Subcutaneous adipose tissue (tissue), 4 donors: ENCODE measurements around the gene CCT6B. TPM values are rescaled to one million over a fixed set of nuclear protein-coding genes. Genes with fewer than 3 reads are reported as not detected.

Source experiments
- total RNA-seq, 4 donors: library from RNA; depleted of rRNA; stranded (reverse); fragments of >200 nt; gene quantifications; one replicate each; pipeline ENCODE4 v1.1.0, GENCODE V29; 2016
- TF ChIP-seq, protein P1 (sequence below): fragments of 450-650 bp; IDR thresholded peaks from one replicate; pipeline ENCODE4 v1.5.1; 2016; ENCODE audit warnings: low read depth, mild to moderate bottlenecking, control low read depth, antibody characterized with exemption, moderate library complexity

Gene CCT6B
- total RNA-seq, 4 donors from 2014 or later = 3.1 to 6.2 (median 4.1) TPM

DNA sequence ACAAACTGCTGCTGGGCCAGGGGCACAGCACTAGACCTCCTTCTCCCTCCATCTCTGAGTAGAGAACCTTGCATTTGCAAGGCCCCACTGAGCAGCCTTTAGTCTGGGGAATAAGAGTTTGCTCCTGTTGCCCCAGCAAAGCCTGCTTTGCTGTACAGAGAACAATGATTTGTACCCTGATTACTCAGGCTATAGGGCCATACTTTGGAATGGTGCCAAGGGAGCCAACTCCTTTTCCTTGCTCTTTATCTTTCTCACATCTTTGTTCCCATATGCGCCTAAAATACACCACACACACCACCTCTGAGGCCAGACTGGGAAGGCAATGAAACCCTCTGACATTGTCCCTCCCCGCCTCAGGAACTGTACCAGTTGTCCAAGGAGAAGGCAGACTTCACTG, 40.3 kb upstream of the CCT6B start:
- TF ChIP-seq, protein P1, sequence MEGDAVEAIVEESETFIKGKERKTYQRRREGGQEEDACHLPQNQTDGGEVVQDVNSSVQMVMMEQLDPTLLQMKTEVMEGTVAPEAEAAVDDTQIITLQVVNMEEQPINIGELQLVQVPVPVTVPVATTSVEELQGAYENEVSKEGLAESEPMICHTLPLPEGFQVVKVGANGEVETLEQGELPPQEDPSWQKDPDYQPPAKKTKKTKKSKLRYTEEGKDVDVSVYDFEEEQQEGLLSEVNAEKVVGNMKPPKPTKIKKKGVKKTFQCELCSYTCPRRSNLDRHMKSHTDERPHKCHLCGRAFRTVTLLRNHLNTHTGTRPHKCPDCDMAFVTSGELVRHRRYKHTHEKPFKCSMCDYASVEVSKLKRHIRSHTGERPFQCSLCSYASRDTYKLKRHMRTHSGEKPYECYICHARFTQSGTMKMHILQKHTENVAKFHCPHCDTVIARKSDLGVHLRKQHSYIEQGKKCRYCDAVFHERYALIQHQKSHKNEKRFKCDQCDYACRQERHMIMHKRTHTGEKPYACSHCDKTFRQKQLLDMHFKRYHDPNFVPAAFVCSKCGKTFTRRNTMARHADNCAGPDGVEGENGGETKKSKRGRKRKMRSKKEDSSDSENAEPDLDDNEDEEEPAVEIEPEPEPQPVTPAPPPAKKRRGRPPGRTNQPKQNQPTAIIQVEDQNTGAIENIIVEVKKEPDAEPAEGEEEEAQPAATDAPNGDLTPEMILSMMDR = no peak

DNA sequence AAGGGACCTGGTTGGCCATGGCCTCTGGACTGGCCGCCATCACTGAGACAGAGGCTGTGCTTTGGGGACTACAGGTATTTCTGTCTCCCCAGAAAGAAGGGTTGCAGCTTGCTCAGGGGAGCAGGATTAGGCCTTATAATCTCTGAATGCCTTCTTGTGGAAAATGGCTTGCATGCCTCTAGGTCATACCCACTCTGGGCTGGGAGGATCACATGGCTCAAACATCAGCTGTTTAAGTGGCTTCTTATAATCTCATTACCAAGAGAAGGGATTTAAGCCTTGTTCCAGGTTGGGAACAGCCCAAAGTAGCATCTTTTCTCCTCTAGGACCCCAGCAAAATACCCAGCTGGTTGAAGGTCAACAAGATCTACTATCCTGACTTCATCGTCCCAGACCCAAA, 38.2 kb upstream of the CCT6B start:
- TF ChIP-seq, protein P1 = no peak

DNA sequence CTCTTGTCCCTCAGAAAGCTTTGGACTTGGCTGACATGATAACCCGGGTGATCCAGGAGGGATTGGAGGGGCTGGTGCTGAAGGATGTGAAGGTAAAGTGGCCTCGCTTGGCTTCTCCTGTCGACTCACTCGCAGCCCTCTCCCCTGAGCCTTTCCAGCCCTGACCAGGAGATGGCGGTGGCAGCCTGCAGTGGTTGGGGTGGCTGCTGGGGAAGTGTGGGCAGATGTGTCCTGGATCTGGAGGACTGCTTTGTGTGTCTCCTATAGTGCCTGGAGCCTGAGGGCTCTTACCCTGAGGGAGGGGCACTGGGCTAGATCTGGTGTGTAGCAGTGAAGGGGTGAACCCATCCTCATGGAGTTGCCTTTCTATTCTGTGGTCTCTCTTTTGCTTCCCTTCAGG, 36.9 kb upstream of the CCT6B start:
- TF ChIP-seq, protein P1 = no peak

DNA sequence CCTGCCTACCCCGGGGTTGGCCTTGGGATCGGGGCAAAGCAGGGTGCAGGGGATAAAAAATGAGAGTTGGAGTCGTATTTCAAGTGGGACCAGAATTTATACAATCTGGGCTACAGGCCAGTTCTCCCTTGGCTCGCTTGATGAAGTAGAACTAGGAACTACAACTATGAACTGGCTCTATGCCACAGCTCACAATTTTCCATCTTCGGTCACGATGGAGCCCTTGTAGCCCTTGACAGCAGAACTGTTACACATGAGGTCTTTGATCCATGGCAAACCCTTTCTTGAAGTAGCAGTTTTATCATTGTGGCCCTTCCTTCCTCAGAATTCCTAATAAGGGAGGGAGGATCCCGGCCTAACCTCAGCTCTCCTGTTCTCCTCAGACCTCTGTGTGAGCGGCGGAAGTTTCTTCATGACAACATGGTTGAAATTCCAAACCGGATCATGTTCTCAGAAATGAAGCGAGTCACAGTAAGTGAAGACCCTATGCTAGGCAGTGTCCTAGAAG, 36.1 kb upstream of the CCT6B start:
- TF ChIP-seq, protein P1 = no peak

DNA sequence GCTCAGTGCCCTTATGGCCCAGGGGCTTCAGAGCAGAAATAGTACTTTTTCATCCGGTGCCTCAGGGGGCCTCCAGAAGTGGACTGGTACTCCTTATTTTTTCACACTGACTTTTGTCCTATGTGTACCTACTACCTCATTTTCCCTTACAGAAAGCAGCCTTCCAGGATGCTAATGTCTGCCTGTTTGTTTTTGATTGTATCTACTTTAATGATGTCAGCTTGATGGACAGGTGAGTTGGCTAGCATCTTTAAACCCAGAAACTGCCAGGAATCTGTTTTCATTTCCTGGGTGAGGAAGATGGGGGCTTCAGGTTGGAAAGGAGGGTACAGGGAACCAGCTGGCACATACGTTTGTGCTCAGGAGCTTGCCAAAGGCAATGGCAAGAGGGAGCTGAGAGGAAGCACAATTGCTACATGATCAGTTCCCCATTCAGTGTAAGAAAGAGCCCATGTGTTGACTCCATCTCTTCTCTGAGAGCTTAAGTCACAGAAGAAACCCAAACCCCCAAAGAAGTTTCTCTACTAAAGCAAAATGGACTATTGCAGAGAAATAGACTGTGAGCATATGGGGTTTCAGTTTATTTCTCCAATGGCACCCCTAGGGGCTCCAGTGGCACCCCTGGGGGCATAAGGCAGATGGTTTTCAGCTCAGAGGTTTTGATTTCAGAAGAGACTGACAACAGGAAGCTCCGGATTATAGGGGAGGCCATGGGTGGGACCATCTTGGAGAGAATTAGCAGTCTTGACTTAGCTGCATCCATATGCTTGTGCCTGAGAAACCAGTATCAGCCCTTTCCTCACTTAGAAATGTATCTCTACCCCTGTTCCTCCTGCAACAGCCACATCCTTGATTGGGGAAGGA, 35.4 kb upstream of the CCT6B start:
- TF ChIP-seq, protein P1 = no peak

DNA sequence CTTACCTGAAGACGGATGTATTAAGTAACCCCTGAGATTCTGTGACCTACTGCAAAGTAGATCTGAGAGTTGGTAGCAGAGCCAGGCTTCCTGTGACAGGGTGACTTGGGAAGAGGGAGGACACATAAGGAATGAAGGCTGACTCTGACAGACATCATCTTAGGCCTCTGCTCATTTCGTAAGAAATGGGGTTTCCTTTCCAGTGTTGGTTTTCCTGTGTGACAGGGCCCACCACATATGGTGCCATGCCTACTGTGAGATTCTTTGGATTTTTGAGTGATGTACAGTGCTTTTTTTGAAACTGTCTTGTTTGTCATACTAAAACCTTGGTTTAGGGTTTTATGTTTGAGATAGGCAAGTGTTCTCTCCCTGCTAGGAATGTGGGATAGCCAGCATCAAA, 31.8 kb upstream of the CCT6B start:
- TF ChIP-seq, protein P1 = no peak

DNA sequence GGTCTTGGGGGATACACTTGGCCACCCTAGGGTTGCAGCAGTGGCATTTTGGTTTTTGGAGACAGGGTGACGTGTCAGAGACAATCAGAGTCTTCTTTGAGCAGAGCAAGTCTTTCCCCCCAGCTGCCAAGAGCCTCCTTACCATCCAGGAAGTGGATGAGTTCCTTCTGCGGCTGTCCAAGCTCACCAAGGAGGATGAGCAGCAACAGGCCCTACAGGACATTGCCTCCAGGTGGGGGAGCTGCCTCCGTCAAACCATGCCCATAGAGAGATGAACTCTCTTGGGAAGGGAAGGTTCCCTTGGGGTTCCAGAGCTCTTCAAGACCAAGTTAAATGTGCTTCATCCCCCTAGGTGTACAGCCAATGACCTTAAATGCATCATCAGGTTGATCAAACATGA, 30.3 kb upstream of the CCT6B start:
- TF ChIP-seq, protein P1 = no peak
